NCI-H2227 treated with DMSO at 0.1 percent for 48 hours (cell line): ENCODE results near the gene HBB.
A peak's percentile ranks its signal among the peaks of the same experiment; 100 is the strongest.
"Not testable (repeated sequence)": the region's sequence is repeated elsewhere in the genome, so short reads cannot be mapped to it uniquely, and the experiment has no call there.

Source experiments
- DNase-seq: peaks from one replicate; lab custom pipeline; 2025; lab: John Stamatoyannopoulos, UW

Gene HBB

DNA sequence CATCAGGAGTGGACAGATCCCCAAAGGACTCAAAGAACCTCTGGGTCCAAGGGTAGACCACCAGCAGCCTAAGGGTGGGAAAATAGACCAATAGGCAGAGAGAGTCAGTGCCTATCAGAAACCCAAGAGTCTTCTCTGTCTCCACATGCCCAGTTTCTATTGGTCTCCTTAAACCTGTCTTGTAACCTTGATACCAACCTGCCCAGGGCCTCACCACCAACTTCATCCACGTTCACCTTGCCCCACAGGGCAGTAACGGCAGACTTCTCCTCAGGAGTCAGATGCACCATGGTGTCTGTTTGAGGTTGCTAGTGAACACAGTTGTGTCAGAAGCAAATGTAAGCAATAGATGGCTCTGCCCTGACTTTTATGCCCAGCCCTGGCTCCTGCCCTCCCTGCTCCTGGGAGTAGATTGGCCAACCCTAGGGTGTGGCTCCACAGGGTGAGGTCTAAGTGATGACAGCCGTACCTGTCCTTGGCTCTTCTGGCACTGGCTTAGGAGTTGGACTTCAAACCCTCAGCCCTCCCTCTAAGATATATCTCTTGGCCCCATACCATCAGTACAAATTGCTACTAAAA lies at the start of gene HBB:
Gene HBB, minus strand, starts transcription at position 340 of the 579 bp plus-strand sequence. Its CDS starts 50 bp downstream, at position 290.
- peak; percentile 15 for DNase-seq

DNA sequence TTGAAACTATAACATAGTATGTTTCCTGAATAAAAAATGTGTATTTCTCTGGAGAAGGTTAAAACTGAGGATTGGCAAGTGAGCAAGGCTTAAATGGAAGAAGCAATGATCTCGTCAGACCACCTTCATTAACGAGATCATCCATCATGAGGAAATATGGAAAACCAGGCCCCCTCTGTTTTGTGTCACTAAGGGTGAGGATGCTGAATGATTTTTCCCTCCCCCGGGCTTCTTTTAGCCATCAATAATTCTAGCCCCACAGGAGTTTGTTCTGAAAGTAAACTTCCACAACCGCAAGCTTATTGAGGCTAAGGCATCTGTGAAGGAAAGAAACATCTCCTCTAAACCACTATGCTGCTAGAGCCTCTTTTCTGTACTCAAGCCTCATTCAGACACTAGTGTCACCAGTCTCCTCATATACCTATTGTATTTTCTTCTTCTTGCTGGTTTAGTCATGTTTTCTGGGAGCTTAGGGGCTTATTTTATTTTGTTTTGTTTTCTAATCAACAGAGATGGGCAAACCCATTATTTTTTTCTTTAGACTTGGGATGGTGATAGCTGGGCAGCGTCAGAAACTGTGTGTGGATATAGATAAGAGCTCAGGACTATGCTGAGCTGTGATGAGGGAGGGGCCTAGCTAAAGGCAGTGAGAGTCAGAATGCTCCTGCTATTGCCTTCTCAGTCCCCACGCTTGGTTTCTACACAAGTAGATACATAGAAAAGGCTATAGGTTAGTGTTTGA lies 48.7 kb upstream of the HBB start:
- DNase-seq, result no peak

DNA sequence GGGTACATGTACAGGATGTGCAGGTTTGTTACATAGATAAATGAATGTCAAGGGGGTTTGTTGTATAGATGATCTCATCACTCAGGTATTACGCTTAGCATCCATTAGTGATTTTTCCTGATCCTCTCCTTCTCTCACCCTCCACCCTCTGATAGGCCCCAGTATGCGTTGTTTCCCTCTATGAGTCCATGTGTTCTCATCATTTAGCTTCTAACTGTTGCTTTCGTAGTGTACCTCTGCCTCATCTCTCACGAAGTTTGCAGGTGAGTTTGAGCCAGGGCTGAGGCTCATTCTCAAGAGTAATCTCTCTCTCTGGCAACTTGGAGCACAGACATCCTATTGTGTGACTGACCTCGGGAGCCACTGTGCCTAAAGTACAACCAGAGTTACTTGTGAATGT lies 47.5 kb upstream of the HBB start:
- no peak for DNase-seq

DNA sequence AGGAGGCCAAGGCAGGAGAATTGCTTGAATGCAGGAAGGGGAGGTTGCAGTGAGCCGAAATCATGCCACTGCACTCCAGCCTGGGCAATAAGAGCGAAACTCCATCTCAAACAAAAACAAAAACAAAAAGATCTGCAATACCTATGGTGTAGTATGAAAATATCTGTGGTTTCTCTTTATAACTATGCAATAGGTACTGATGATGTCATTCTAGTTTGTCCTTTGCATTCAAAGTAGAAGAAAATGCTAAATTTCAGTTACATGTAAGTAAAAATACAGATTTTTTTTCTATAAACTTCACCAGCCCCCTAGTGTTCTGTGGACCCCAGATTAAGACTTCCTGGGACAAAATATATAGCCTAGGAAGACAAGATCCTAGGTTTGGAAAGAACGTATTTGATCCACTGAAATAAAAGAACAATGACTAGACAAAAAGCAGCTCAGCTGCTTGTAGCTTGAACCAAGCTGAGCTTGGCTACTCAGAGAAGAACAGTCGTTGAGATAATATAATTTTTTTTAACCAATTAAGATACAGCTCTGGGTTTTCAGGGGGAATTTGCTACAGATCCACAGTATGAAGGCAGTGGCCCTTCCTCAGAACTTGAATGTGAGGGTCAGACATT lies 45.6 kb upstream of the HBB start:
- DNase-seq, result no peak

GRCh38 chr11:5269715-5270147 lies 42.9 kb upstream of the HBB start, which contains the start of gene HBE1:
HBE1 (minus strand) TSS chr11:5269945; CDS start chr11:5269890, 55 bp downstream.
- no peak for DNase-seq

DNA sequence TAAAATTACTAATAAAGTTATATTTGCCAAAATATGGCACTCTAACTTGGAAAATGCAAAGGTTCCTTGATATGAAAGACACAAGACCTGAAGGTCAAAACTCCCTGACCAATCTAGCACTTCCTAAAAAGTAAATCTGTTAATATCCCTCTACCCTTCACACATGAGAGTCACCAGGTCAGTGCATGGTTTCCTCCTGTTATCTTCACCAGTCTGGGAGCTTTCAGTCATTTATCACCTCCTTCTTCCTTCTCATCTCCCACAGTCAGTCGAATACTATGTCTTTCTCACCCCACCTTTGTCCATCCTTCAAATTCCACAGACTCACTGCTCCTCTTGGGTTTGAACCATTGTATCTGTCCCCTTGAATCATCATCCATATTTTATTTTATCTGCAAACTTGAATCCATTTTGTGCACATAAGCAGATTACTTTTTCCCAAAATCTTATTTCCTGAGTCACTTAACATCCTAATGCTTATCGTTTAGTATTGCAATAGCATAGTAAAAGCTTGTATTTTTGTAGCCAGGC lies 40.2 kb upstream of the HBB start:
- no peak for DNase-seq

- no peak for DNase-seq
Observed at GRCh38 chr11:5266609-5267008, 39.7 kb upstream of the HBB start.

GRCh38 chr11:5265832-5266231 lies 39.0 kb upstream of the HBB start:
- DNase-seq, result no peak

GRCh38 chr11:5258543-5259262 lies 31.8 kb upstream of the HBB start:
- no peak for DNase-seq

DNA sequence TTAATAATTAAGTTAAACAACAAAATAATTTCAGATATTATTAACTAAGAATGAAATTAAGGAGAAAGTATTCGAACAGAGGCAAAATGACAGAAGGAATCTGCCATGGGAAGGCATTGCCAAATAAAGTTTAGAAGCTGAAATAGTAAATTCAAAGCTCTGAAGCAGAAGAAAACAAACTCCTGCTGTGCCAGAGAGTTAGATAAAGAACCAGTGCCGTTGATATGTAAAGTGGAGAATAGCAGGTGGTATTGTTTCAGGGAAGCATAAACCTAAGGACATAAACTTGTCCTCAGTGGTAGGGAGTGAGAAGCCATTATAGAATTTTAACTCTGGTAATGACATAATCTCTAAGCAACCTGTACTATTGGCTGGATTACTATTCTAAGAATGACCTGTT lies 30.4 kb upstream of the HBB start:
- DNase-seq, result no peak

GRCh38 chr11:5254646-5255413 lies 28.0 kb upstream of the HBB start, which contains the start of gene HBG2:
HBG2 (minus strand) TSS chr11:5254781; CDS start chr11:5254728, 53 bp downstream.
- not testable (repeated sequence) for DNase-seq

- not testable (repeated sequence) for DNase-seq
Observed at GRCh38 chr11:5254023-5254422, 27.2 kb upstream of the HBB start.

GRCh38 chr11:5253440-5253839 lies 26.6 kb upstream of the HBB start:
- not testable (repeated sequence) for DNase-seq

GRCh38 chr11:5252919-5253265 lies 26.0 kb upstream of the HBB start:
- DNase-seq, result no peak

- no peak for DNase-seq
Observed at GRCh38 chr11:5252192-5252918, 25.5 kb upstream of the HBB start.

- DNase-seq, result no peak
Observed at GRCh38 chr11:5251746-5252145, 24.9 kb upstream of the HBB start.

- no peak for DNase-seq
Observed at GRCh38 chr11:5250543-5251204, 23.8 kb upstream of the HBB start.

- DNase-seq, result not testable (repeated sequence)
Observed at GRCh38 chr11:5249807-5250396, 23.0 kb upstream of the HBB start, which contains the start of gene HBG1. HBG1 (minus strand) TSS chr11:5249857; CDS start chr11:5249804, 53 bp downstream.

DNA sequence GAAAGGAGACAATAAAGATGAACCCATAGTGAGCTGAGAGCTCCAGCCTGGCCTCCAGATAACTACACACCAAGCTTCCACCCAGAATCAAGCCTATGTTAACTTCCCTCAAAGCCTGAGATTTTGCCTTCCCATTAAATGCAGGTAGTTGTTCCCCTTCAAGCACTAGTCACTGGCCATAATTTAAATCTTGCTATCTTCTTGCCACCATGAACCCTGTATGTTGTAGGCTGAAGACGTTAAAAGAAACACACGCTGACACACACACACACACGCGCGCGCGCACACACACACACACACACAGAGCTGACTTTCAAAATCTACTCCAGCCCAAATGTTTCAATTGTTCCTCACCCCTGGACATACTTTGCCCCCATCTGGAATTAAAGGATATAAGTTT lies 21.6 kb upstream of the HBB start:
- DNase-seq, result not testable (repeated sequence)
